Stomach (tissue), 4 donors: ENCODE data around the gene TNS1.

Experiments used
- EP300 ChIP-seq: sonication (generic); formaldehyde crosslinking; IDR thresholded peaks from one replicate; pipeline ENCODE4 v1.6.1; 2017; ENCODE audit warnings: antibody characterized with exemption
- POLR2A ChIP-seq, 4 donors: fragments of 450-650 bp; IDR thresholded peaks; one replicate each; pipeline ENCODE4 v1.6.1; 2016; ENCODE audit warnings: antibody characterized with exemption in 4 of 4, control low read depth in 2 of 4, mild to moderate bottlenecking in 1 of 4, moderate library complexity in 1 of 4
- TF ChIP-seq, protein P1 (sequence below), 7 experiments: fragments of 450-650 bp in 4 of 7; fragments of 200-600 bp in 3 of 7; sonication (generic) in 3 of 7; IDR thresholded peaks; one replicate each; pipeline ENCODE4 v1.5.1; 2016 to 2019; ENCODE audit warnings: antibody characterized with exemption in 7 of 7, control low read depth in 2 of 7, mild to moderate bottlenecking in 1 of 7

DNA sequence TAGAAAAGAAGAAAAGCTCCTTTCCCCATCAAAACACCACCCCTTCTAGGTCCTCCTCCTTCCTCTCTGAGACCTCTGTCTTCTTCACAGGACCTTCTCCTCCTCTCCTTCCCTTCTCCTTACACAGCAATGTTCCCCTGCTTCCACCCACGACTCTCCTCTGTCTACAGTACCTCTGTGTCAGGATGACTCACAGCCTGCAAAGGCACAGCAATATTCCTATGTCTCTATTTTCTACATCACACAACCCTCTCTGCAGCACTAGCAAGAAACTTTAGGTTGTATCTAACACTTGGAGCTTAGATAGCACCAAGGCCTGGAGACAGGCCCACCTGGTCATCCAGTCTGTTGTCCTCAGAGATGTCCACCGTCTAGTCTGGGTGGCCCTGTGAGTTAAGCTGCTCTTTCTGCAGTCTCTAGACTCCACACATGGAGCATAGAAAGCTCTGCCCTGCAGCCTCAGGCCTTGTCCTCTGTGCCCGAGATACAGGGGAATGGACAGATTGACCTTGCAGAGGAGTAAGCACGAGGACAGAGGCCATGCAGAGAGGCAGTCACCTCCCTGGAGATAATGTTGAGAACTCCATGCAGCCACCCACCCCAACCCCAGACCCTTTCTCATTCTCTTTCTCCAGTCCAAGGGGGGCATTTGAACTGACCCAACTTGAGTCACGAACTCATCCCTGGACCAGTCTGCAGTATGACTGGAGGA is 212.0 kb downstream of the TNS1 start:
- TF ChIP-seq POLR2A (IDR thresholded peaks at IDR 0.05), result no peak
- TF ChIP-seq, protein P1, sequence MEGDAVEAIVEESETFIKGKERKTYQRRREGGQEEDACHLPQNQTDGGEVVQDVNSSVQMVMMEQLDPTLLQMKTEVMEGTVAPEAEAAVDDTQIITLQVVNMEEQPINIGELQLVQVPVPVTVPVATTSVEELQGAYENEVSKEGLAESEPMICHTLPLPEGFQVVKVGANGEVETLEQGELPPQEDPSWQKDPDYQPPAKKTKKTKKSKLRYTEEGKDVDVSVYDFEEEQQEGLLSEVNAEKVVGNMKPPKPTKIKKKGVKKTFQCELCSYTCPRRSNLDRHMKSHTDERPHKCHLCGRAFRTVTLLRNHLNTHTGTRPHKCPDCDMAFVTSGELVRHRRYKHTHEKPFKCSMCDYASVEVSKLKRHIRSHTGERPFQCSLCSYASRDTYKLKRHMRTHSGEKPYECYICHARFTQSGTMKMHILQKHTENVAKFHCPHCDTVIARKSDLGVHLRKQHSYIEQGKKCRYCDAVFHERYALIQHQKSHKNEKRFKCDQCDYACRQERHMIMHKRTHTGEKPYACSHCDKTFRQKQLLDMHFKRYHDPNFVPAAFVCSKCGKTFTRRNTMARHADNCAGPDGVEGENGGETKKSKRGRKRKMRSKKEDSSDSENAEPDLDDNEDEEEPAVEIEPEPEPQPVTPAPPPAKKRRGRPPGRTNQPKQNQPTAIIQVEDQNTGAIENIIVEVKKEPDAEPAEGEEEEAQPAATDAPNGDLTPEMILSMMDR (IDR thresholded peaks at IDR 0.05), result no peak
- TF ChIP-seq EP300, result no peak
